Measurements from ENCODE around the gene EEF1AKMT3. TPM values are rescaled to one million over a fixed set of nuclear protein-coding genes. Genes with fewer than 3 reads are reported as not detected.

The EEF1AKMT3 gene
- polyA plus RNA-seq, 2 of the 4 experiments (the other 2 are of a cell fraction) = 7.3 to 15.8 TPM

GRCh38 chr12:57735952-57736740 is 36.3 kb upstream of the EEF1AKMT3 start:
- peak overlapping the region; percentile 39 to 74; a peak in 5 of 6 replicates for H3K27ac ChIP-seq
- DNase-seq (ENCODE audit: low read depth in 1 of 2, low spot score in 1 of 2) = peak in 1 of 2 experiments; percentile 67
- WGBS (ENCODE audit: missing lambda C conversion rate) = 2% methylated on average over 44 of the region's 49 CpGs
- POLR2A ChIA-PET = interaction anchor here (0.6 to 1.9 kb wide), 4 partner anchors 8 to 610 kb away, joined by 3 to 14 read pairs (median 3); no protein-coding TSS in a partner anchor
- peaks cover 27% of the 10 kb centered on the region for H3K4me1 ChIP-seq
- peak overlapping the region; percentile 60 for H3K4me3 ChIP-seq
- no peak for FAIRE-seq
- peak; percentile 61 to 83 for ATAC-seq
- no peaks in the 10 kb centered on the region for H3K9me3 ChIP-seq
- TF ChIP-seq CTCF (IDR thresholded peaks at IDR 0.05) = peak; percentile 46
- peak; percentile 54 to 60; a peak in 4 of 5 replicates for TF ChIP-seq RAD21 (conservative IDR thresholded peaks at IDR 0.05 in 1 of 2, IDR thresholded peaks at IDR 0.05 in 1 of 2)
- TF ChIP-seq MAX (IDR thresholded peaks at IDR 0.05) = peak; percentile 49
- no peak for TF ChIP-seq CBX8 (IDR thresholded peaks at IDR 0.05)
- peak; percentile 45 for TF ChIP-seq SMC3 (IDR thresholded peaks at IDR 0.05)
- peak overlapping the region; percentile 100 for H3K4me2 ChIP-seq
- CTCF ChIA-PET = interaction anchor here (0.6 to 10.7 kb wide), 30 partner anchors 9 to 276 kb away, joined by 3 to 242 read pairs (median 4); partner anchors contain the start of genes B4GALNT1, CYP27B1, OS9 and PIP4K2C

GRCh38 chr12:57736741-57737466 is 35.5 kb upstream of the EEF1AKMT3 start:
- FAIRE-seq (no peak), ATAC-seq (peak in 1 of 2 experiments; percentile 15; a peak in 3 of 6 replicates), DNase-seq (ENCODE audit: low read depth in 1 of 2, low spot score in 1 of 2) (no peak)
- Histone ChIP-seq H3K9me3 (no peaks in the 10 kb centered on the region), H3K4me1 (peaks cover 27% of the 10 kb centered on the region), H3K4me2 (peak overlapping the region; percentile 100), H3K4me3 (peak overlapping the region; percentile 60), H3K27ac (peak overlapping the region in 1 of 2 experiments; percentile 80; a peak in 3 of 6 replicates)
- CTCF ChIA-PET = interaction anchor here (0.7 to 10.7 kb wide), 18 partner anchors 8 to 274 kb away, joined by 3 to 242 read pairs (median 4); partner anchors contain the start of genes B4GALNT1, CYP27B1, OS9 and PIP4K2C
- TF ChIP-seq ZFP36 (IDR thresholded peaks at IDR 0.05; ENCODE audit: borderline replicate concordance, partially characterized antibody) = peak; percentile 81
- TF ChIP-seq ZC3H11A (IDR thresholded peaks at IDR 0.05) = no peak
- no peak for TF ChIP-seq RAD21 (conservative IDR thresholded peaks at IDR 0.05 in 1 of 2, IDR thresholded peaks at IDR 0.05 in 1 of 2)
- TF ChIP-seq HOXB5 (CRISPR knock-in tag; IDR thresholded peaks at IDR 0.05) = no peak
- no peak for TF ChIP-seq EHF (CRISPR knock-in tag; IDR thresholded peaks at IDR 0.05)
- no peak for TF ChIP-seq JUN (IDR thresholded peaks at IDR 0.05)
- POLR2A ChIA-PET = interaction anchor here (1.5 kb wide), 1 partner anchor 11 kb away, joined by 6 read pairs; no protein-coding TSS in a partner anchor
- WGBS (ENCODE audit: missing lambda C conversion rate) = 19% methylated on average over 28 of the region's 31 CpGs

GRCh38 chr12:57737467-57738460 is 34.6 kb upstream of the EEF1AKMT3 start:
- ATAC-seq (peak; percentile 4 to 29; a peak in 3 of 6 replicates), DNase-seq (ENCODE audit: low read depth in 1 of 2, low spot score in 1 of 2) (no peak), FAIRE-seq (no peak)
- no peaks in the 10 kb centered on the region for H3K9me3 ChIP-seq
- CTCF ChIA-PET = interaction anchor here (0.7 to 10.7 kb wide), 12 partner anchors 10 to 279 kb away, joined by 3 to 242 read pairs (median 3); partner anchors contain the start of genes B4GALNT1 and OS9
- POLR2A ChIA-PET = interaction anchor here (1.5 kb wide), 1 partner anchor 12 kb away, joined by 6 read pairs; no protein-coding TSS in a partner anchor
- H3K27ac ChIP-seq = peak overlapping the region; percentile 39 to 80; a peak in 5 of 6 replicates
- 2% methylated on average over 24 of the region's 110 CpGs for WGBS (ENCODE audit: missing lambda C conversion rate)
- H3K4me1 ChIP-seq = peaks cover 27% of the 10 kb centered on the region
- H3K4me3 ChIP-seq = peak overlapping the region; percentile 60
- H3K4me2 ChIP-seq = peak overlapping the region; percentile 100
- no peak for TF ChIP-seq SREBF2 (IDR thresholded peaks at IDR 0.05)
- TF ChIP-seq E2F6 (IDR thresholded peaks at IDR 0.05; ENCODE audit: borderline replicate concordance, low read depth) = peak; percentile 29; the same call in 1 of the 2 replicates
- no peak for TF ChIP-seq CBX2 (IDR thresholded peaks at IDR 0.05; ENCODE audit: borderline replicate concordance, low read depth)
- peak; percentile 47 for TF ChIP-seq CTCF (IDR thresholded peaks at IDR 0.05)
- no peak for TF ChIP-seq FOSL2 (IDR thresholded peaks at IDR 0.05)
- no peak for TF ChIP-seq FOSL2 (CRISPR knock-in tag; IDR thresholded peaks at IDR 0.05)
- no peak for TF ChIP-seq REST (IDR thresholded peaks at IDR 0.05)
- no peak for TF ChIP-seq RARB (CRISPR knock-in tag; IDR thresholded peaks at IDR 0.05)
